GM19438 (cell line): ENCODE measurements around the gene INPP5F.

Source experiments
- ATAC-seq: cut with Tn5 transposase; IDR thresholded peaks from one replicate; pipeline ENCODE4 v1.9.1; 2021; ENCODE audit warnings: low read depth; ENCODE audit not compliant: unreplicated experiment

INPP5F gene

DNA sequence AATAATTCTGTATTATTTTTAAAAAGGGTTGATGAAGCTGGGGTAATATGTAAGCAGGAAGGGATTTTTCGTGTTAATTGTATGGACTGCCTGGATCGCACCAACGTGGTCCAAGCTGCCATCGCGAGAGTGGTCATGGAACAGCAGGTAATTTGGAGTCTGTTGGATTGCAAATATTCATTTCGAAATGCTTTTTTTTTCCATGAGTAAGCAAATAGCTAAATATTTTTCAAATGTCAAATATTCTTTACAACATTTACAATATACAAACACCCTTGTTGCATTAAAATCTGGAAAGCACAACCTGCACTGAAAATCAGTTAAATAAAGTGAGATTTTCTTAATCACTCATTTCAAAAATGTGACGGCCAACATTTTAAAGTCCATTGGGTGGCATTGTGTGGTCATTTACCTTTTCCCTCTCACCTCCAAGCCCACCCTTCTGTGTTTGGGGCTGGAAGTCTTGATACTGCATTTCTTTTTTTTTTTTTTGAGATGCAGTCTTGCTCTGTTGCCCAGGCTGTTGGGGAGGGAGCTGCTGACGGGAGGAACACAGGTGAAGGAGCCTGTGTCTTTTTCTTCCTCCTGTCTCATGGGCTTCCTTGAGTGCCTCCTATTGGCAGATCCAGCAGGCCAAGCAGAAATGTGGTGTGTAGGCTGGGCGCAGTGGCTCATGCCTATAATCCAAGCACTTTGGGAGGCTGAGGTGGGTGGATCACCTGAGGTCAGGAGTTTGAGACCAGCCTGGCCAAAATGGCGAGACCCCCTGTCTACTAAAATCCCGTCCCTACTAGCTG is 80.7 kb downstream of the INPP5F start:
- no peak for ATAC-seq

DNA sequence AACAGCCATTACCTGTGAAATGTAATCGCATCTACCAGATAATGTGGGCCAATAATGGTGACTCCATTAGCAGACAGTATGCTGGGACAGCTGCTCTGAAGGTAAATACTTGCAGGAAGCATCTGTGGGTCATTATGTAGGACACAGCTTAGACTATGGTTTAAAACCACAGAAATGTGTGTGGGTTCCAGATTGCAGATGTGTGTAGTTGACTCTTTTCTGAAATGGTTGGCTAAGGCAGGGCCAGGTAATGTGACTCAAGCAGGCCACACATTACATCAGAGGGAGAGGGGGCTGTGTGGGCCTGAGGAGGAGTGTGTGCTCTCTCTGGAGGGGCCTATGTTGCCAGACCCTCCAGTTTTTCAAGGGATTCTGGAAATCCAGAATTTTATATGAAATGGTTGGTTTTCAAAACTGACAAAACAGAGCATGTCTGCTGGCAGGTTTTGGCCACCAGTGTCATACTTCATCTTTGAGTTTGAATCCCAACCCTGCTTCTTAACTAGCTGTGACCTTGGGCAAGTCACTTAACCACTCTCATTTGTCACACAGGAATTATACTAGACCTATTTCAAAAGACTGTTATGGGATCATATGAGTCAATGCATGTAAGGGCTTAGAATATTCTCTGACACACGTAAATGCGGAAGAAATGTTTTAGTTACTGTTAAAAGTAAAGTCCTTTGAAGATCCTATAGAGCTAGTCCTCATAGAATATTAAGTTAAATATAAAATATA is 82.3 kb downstream of the INPP5F start:
- peak; percentile 77 for ATAC-seq

DNA sequence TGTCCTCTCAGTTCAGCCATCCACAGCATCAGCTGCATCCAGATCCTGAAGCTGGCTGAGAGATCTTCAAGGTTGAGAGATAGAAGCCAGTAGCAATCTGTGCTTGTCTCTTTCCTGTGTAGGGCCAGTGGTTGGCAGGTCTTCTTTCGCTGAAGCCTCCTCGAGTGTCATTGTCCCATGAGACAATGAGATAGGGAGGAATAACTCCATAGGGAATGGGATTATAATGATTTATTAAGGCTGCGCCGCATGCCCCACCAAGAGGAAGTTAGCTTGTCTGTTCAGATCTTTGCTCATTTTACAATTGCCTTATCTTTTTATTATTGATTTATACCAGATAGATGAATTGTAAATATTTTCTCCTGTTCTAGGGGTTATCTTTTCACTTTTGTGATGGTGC is 85.3 kb downstream of the INPP5F start:
- ATAC-seq: no peak

DNA sequence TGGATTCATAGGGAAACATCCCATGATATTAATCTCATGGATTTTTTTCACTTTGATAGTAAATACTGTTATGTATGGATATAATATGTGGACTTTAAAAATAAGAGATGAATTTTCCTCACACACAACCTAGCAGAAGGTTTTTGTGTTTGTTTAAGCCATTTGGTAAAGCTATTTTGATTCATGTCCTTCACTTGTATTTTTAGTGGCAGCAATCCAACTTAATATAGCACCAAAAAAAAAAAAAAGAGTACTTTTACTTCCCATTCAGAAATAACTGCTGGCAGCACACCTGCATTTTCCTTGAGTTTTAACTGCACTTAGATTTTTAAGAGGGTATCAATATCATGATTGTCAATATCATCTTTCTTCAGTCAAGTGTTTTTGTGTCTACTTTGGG is 86.8 kb downstream of the INPP5F start:
- no peak for ATAC-seq

DNA sequence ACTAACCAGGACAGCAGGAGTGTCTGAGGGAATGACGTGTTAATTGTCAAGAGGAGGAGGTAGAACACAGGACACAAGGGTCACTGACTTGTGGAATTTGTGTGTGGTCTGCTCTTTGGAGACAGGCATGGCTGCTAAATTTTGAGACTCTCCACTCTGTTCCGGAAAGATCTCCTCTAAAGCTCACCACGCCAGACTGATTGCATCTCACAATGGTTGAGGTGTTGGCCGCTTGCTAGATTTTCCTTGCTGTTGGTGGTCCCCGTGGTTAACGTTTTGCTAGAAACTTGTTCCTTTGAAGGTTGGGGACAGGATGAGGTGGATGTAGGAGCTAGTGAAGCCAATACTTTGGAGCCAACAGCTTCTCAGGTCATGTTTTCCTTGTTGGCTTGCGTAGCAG is 89.8 kb downstream of the INPP5F start:
- no peak for ATAC-seq

DNA sequence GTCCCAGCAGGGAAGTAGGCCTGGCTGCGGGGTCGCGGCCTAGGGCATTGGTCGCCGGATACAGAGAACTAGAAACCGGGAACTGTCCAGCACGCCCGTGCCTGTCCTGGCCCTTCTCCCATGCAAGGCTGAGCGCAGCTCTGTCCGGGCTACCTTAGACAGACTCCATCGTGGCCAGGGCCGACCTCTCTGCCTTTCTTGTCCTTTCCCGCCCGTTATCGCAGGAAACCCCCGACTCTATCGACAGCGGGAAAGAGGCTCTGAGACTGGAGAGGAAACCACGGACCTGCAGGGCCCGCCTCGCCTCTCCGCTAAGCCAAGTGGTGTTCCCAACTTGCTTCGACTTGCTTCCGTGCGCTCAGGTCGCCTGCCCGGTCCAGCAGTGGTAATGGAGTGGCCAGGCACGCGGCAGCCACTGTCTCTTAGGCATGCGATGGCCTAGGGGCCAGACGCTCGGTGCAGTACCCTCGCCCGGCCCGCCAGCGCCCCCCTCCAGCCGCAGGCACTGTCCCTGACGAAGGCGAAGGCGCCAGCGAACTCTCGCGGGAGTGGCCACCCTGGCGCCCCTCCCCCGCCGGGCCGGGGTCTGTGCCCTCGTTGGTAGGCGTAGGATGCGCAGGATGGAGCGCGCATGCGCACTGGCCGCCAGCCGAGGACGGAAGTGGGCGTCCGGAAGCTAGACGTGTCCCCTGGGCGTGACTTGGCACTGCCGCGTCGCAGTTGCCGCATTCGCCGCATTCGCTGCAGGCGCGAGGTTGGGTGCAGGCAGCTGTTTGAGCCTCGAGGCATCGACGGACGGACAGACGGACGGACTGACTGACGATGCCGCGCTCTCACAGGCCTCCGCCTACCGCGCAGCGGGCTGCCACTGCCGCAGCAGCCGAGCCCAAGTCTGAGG is 92.4 kb downstream of the INPP5F start:
- ATAC-seq: no peak

DNA sequence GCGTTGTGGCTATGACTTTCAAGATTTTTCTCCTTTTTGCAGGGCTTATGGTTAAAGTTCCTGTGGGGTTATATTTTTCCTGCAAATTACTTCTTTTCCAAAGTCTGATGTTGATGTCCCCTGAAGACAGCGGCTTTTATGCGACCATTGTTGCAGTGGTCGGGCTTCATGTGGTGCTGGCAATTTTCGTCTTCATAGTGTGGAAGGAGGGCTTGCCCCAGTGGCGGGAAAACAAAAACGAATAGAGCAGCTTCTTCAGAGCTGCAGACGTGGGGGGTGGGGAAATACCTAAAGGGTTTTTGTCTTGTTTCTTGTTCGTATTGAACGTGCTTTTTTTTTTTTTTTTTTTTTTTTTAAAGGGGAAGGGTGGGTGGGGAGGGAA is 93.0 kb downstream of the INPP5F start:
- ATAC-seq: no peak

DNA sequence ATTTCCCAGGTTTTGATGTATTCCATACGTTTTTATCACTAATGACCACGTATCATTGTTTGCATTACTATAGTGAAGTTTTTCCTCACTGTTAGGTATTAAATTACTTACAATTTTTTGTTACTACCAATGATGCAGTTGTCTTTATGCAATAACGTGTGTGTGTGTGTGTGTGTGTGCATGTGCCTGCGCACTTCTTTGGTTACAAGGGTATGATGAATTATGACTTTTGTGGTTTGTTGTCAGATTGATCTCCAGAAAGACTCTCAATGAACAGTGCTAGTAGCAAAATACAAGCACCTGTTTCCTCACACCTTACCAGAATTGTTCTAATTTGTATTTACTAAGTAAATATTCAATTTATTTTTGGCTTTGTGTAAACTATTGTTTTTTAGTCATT is 95.3 kb downstream of the INPP5F start:
- no peak for ATAC-seq

DNA sequence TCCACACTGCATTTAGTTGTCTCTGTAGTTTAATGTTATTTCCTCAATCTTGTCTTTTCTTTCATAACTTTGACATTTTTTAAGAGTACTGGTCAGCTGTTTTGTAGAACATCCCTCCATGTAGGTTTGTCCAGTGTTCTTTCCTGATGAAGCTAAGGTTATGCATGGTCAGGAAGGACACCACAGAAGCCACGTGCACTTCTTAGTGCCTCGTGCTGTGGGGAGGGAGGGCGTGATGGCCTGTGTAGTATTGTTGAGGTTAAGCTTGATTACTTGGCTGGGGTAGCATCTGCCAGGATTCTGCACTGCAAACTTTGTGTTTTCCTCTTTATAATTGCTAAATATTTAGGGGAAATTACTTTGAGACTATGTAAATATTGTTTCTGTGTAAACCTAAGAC is 98.4 kb downstream of the INPP5F start:
- ATAC-seq: no peak

DNA sequence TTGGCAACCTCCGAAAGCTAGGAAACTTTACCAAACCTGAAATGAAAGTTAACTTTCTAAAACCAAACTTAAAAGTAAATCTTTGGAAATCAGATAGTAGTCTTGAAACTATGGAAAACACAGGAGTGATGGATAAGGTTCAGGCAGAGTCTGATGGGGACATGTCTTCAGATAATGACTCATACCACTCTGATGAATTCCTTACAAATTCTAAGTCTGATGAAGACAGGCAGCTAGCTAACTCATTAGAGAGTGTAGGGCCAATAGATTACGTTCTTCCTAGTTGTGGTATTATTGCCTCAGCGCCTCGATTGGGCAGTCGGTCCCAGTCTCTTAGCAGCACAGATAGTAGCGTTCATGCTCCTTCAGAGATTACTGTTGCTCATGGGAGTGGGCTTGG is 100.9 kb downstream of the INPP5F start:
- no peak for ATAC-seq

DNA sequence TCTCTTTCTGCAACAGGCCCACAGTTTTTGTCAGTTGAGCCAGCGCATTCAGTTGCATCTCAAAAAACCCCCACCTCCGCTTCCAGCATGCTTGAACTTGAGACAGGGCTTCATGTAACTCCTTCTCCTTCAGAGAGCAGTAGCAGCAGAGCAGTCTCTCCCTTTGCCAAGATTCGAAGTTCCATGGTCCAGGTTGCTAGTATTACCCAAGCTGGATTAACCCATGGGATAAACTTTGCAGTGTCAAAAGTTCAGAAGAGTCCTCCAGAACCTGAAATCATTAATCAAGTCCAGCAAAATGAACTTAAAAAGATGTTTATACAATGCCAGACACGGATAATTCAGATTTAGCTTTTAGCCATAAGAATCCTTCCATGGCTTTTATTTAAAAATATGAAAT is 101.6 kb downstream of the INPP5F start:
- ATAC-seq: no peak

DNA sequence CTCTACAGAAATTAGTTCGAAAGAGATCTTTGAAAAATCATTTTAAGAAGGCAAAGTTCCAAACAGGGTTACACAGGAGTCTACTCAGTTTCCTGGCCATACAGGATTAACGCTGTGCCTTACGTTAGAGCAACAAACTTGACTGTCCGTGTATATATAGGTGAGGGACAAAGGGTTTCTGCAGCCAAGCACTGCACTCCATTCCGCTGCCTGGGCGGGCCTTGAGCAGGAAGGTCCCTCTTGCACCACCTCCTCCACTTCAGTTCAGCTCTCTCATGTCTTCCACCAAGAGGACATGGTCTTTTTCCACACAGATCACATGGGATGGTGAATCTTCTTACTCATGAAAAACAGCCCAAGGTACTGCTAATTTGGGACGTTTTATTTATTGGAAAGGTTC is 103.6 kb downstream of the INPP5F start:
- ATAC-seq: no peak

DNA sequence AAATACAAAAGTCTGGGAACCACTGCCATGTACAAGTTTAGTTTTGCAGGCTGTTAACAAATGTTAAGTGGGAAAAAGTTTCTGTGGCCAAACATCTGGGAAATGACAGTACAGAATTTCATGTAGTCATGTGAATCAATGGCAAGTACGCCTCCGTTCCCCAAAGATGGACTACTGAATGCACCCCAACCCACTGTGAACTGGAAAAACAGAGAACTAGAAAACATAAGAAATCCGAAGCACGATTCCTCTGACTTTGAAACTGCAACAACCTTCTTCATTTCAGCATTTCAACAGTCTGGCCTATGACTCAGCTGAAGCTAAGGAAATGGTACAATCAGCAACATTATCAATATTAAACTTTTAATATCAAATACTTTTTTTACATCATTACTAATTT is 105.0 kb downstream of the INPP5F start:
- no peak for ATAC-seq

DNA sequence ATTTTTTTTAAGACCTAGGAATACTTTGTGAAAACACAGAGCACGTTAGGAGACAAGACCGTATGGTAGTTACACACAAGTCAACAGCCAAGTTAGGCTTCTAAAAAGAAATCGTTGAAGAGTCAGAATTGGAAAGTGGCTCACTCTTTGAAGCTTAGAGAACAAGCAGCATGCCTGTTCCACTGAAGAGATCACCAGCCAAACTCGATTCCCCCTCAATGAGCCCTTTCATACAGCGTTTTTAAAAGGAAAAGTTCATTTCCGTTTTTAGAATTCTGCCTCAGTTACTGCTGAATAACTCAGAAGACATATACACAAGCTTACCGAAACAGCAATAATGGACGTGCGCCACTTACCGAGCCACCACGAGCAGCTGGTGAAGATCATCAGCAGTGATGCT is 105.8 kb downstream of the INPP5F start:
- ATAC-seq: no peak

DNA sequence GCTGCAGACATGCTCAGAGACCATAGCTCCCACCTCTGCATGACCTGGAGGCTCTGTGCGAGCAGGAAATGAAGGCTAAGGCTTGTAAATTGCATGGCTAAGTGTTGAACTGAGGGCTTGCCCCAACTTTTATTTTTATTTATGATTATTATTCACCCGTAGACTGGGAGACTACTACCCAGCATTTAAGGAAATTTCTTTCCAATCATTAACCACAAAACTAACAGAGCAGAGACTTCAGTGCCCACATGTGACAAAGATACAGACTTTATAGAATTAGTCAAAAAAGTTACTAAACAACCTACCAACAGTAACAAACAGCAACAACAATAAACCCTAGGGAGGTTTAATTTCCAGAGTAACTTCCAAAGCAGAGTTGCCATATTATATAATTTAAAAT is 107.1 kb downstream of the INPP5F start:
- no peak for ATAC-seq

DNA sequence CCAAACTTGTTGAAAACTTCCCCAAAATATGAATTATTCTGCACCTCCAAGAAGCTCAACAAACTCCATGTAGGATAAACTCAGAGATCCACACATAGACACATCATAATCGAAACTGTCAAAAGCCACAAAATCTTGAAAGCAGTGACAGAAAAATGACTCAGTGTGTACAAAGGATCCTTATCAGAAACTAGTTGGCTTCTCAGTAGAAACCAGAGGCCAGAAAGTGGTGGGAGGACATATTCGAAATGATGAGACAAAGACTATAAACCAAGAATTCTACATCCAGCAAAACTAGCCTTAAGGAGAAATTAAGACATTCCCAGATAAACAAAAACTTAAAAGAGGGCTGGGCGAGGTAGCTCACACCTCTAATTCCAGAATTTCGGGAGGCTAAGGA is 108.3 kb downstream of the INPP5F start:
- ATAC-seq: no peak

DNA sequence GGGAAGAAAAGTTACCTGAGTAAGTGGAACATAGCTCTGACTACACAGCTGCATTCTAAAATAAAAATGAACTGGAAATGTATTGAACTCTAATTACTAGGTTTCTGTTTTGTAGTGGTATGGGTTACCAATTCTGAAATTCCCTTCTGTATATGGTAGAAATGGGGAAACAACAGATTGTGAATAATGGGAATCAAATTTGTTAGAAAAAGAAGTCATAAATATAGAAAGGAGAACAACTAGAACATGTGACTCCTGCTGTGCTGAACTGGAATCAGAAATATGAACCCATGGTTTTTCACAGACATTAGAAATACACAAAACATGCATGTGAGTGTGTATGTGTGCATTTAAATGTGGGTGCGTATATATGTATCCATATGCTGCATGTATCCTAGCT is 119.8 kb downstream of the INPP5F start:
- ATAC-seq: no peak

DNA sequence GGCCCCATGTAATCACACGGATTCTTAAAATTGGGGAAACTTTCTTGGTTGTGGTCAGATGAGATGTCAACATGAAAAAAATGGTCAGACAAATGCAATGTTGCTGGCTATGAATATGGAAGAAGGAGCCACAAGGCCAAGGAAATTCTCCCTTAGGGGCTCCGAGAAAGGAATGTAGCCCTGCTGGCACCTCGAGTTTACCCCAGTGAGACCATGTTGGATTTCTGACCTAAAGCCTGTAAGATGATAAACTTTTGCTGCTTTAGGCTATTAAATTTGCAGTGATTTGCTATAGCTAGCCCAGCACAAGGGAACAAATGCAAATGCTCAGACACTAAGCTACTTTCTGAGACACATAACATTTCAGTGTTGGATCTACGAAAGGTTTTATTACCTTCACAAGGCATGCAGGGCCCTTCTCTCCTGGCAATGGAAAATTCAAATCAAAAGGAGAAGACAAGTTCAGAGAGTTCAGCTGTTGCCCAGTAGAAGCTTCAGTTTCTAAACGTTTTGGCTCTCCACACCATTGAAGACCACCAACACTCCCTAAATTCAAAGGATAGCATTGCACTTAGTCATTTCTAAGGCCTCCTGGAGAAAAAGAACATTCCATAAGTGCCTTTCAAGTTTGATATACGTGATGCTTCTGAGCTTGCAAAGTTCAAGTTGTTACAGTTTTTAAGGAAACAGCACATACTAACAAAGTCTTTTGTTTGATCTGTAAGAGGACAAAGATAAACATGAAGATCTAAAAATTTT is 123.4 kb downstream of the INPP5F start:
- no peak for ATAC-seq

DNA sequence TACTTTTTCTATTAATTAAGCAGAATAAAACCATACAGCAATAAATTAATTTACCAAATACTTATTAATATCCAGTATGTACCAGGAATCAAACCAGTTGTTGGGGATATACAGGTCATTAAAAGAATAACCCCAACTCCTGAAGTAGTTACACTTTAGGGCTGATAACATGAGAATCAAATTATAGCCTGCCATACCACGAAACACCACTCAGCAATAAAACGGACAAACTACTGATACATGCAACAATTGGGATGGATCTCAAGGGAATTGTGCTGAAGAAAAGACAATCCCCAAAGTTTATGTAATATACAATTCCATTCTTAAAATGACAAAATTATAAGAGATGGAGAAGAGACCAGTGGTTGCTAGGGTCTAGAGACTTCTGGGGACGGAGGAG is 124.1 kb downstream of the INPP5F start:
- no peak for ATAC-seq

DNA sequence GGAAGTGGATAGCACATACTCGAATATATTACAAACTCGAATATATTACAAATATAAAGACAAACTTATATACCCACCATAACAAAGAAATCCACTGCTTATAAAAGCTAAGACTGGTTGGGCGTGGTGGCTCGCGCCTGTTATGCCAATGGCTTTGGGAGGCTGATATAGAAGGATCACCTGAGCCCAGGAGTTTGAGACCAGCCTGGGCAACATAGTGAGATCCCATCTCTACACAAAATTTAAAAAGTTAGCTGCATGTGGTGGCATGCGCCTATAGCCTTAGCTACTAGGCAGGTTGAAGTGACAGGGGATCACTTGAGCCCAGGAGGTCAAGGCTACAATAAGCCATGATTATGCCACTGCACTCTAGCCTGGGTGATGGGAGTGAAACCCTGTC is 126.4 kb downstream of the INPP5F start:
- ATAC-seq: no peak

DNA sequence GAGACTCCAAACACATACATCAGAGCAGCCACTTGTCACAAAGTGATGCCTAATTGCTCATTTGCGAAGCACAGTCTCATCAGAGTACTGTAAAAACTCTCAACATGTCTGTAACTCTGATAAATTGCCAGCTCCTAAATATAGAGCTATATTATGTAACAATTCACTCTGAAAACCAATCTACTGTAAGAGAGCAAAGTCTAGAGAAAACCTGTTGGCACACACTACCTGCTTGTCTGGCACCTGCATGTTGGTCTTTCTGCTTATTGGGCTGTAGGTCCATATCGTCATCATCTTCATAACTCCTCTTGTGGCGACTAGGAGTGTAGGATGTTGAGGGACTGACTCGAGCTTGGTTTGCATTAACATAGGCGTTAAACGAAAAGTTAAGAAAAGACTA is 127.0 kb downstream of the INPP5F start:
- no peak for ATAC-seq
